SK-N-SH (cell line): ENCODE results near the gene NR5A2. TPM values are rescaled to one million over a fixed set of nuclear protein-coding genes. Genes with fewer than 3 reads are reported as not detected.

Experiments
- CTCF ChIA-PET: fragments of 300-600, 350-600 bp; formaldehyde crosslinking; extraction: SDS; loops from one replicate; lab custom pipeline; 2021; lab: Yijun Ruan, JAX
- POLR2A ChIA-PET: fragments of 350-600 bp; sonication (Branson Sonifier 250); formaldehyde crosslinking; extraction: SDS; loops from one replicate; lab custom pipeline; 2020; ENCODE audit warnings: antibody characterized with exemption, inconsistent platforms; lab: Yijun Ruan, JAX
- DNase-seq: peaks from one replicate; pipeline ENCODE4 v3.0.0; 2012
- H2AFZ ChIP-seq: fragments of 200-600 bp; sonication (generic); 2 replicates; pipeline ENCODE4 v1.8.1; 2016; ENCODE audit warnings: antibody characterized with exemption, mild to moderate bottlenecking, low read depth
- H3F3A ChIP-seq: fragments of 200-600 bp; sonication (generic); replicated peaks from 2 replicates; pipeline ENCODE3; 2016; ENCODE audit warnings: antibody characterized with exemption, mild to moderate bottlenecking; ENCODE audit not compliant: insufficient read depth
- H3K27ac ChIP-seq, 2 experiments: fragments of 200-500 bp in 1 of 2; fragments of 200-600 bp in 1 of 2; sonication (Bioruptor generic) in 1 of 2; sonication (generic), shearing (Covaris generic) in 1 of 2; 2 replicates each; pipeline versions ENCODE4 v1.5.1 to v1.6.1; 2014 to 2016; ENCODE audit warnings: low read depth in 2 of 2, inconsistent platforms in 1 of 2, low read length in 1 of 2, mild to moderate bottlenecking in 1 of 2, mixed read lengths in 1 of 2
- H3K27me3 ChIP-seq: fragments of 200-600 bp; sonication (generic), shearing (Covaris generic); 2 replicates; pipeline ENCODE4 v1.6.1; 2016; ENCODE audit warnings: mixed run types; ENCODE audit not compliant: insufficient read depth
- H3K36me3 ChIP-seq, 2 experiments: fragments of 200-500 bp in 1 of 2; fragments of 200-600 bp in 1 of 2; sonication (Bioruptor generic) in 1 of 2; sonication (generic) in 1 of 2; replicated peaks in 1 of 2; 2 replicates each; pipeline versions ENCODE3 to v1.5.1; 2014 to 2016; ENCODE audit warnings: low read length in 1 of 2, mild to moderate bottlenecking in 1 of 2; ENCODE audit not compliant: insufficient read depth in 2 of 2, control insufficient read depth in 1 of 2
- H3K4me1 ChIP-seq, 2 experiments: fragments of 200-500 bp in 1 of 2; fragments of 200-600 bp in 1 of 2; sonication (Bioruptor generic) in 1 of 2; sonication (generic), shearing (Covaris generic) in 1 of 2; 2 replicates each; pipeline versions ENCODE4 v1.5.1 to v1.6.1; 2014 to 2016; ENCODE audit warnings: low read depth in 1 of 2, low read length in 1 of 2, mixed run types in 1 of 2; ENCODE audit not compliant: insufficient read depth in 2 of 2, control insufficient read depth in 1 of 2
- H3K4me2 ChIP-seq: fragments of 200-600 bp; sonication (generic), shearing (Covaris generic); 2 replicates; pipeline ENCODE4 v1.6.1; 2017; ENCODE audit warnings: mixed run types
- H3K4me3 ChIP-seq, 2 experiments: fragments of 200-500 bp in 1 of 2; fragments of 200-600 bp in 1 of 2; sonication (Bioruptor generic) in 1 of 2; sonication (generic), shearing (Covaris generic) in 1 of 2; 2 replicates each; pipeline versions ENCODE4 v1.5.1 to v1.8.1; 2014 to 2016; ENCODE audit warnings: low read depth in 2 of 2, inconsistent platforms in 1 of 2, low read length in 1 of 2, mild to moderate bottlenecking in 1 of 2, mixed read lengths in 1 of 2, moderate library complexity in 1 of 2
- H3K79me2 ChIP-seq: fragments of 200-600 bp; sonication (generic); 2 replicates; pipeline ENCODE4 v1.8.1; 2017; ENCODE audit warnings: mild to moderate bottlenecking; ENCODE audit not compliant: insufficient read depth
- H3K9ac ChIP-seq: fragments of 200-600 bp; sonication (generic); 2 replicates; pipeline ENCODE4 v1.6.1; 2017; ENCODE audit warnings: mixed run types
- H3K9me2 ChIP-seq: fragments of 200-600 bp; sonication (generic); 2 replicates; pipeline ENCODE4 v1.6.1; 2017; ENCODE audit warnings: mixed run types
- H3K9me3 ChIP-seq: fragments of 200-600 bp; sonication (generic); 2 replicates; pipeline ENCODE4 v1.6.1; 2017; ENCODE audit warnings: mixed run types, mild to moderate bottlenecking, moderate library complexity
- H4K20me1 ChIP-seq: fragments of 200-600 bp; sonication (generic); 2 replicates; pipeline ENCODE4 v1.6.1; 2017; ENCODE audit warnings: mild to moderate bottlenecking, mixed run types; ENCODE audit not compliant: insufficient read depth
- CTCF ChIP-seq: fragments of 200-600 bp; sonication (generic); IDR thresholded peaks from 2 replicates; pipeline ENCODE4 v1.6.1; 2017; ENCODE audit warnings: antibody characterized with exemption, mild to moderate bottlenecking, moderate library complexity
- ELF1 ChIP-seq: IDR thresholded peaks from 2 replicates; pipeline ENCODE4 v1.4.0; 2012
- EZH2phosphoT487 ChIP-seq: fragments of 200-600 bp; sonication (generic); IDR thresholded peaks from 2 replicates; pipeline ENCODE4 v1.6.1; 2017; ENCODE audit warnings: low read depth, mixed run types, mild to moderate bottlenecking, antibody characterized with exemption, moderate library complexity, borderline replicate concordance
- FOXM1 ChIP-seq: IDR thresholded peaks from 2 replicates; pipeline ENCODE4 v1.4.0; 2012; ENCODE audit warnings: low read depth, mild to moderate bottlenecking
- GATA2 ChIP-seq: sonication (generic); formaldehyde crosslinking; IDR thresholded peaks from 2 replicates; pipeline ENCODE4 v1.5.0; 2020; ENCODE audit warnings: mild to moderate bottlenecking, missing genetic modification reagents
- JUND ChIP-seq: IDR thresholded peaks from 2 replicates; pipeline ENCODE4 v1.4.0; 2012
- NFIC ChIP-seq: IDR thresholded peaks from 2 replicates; pipeline ENCODE4 v1.4.0; 2012; ENCODE audit warnings: borderline replicate concordance
- NRF1 ChIP-seq: IDR thresholded peaks from 2 replicates; pipeline ENCODE4 v1.6.1; 2012; ENCODE audit warnings: low read depth, mild to moderate bottlenecking, low read length
- PBX3 ChIP-seq: IDR thresholded peaks from 2 replicates; pipeline ENCODE4; 2012
- REST ChIP-seq: IDR thresholded peaks from 2 replicates; pipeline ENCODE4 v1.6.1; 2012; ENCODE audit warnings: mild to moderate bottlenecking, low read depth, low read length, moderate library complexity
- RFX5 ChIP-seq: IDR thresholded peaks from 2 replicates; pipeline ENCODE4 v1.6.1; 2012; ENCODE audit warnings: mild to moderate bottlenecking, improper control_type of control experiment, low read length
- RXRA ChIP-seq: IDR thresholded peaks from 2 replicates; pipeline ENCODE4 v1.4.0; 2012; ENCODE audit warnings: low read depth, mild to moderate bottlenecking, borderline replicate concordance
- SIN3A ChIP-seq: IDR thresholded peaks from 2 replicates; pipeline ENCODE4 v1.6.1; 2012; ENCODE audit warnings: low read depth, mild to moderate bottlenecking, low read length, moderate library complexity, borderline replicate concordance
- TCF12 ChIP-seq: IDR thresholded peaks from 2 replicates; pipeline ENCODE4 v1.4.0; 2012
- USF1 ChIP-seq: IDR thresholded peaks from 2 replicates; pipeline ENCODE4 v1.4.0; 2012; ENCODE audit warnings: low read depth, borderline replicate concordance
- USF2 ChIP-seq: fragments of 150-350 bp; IDR thresholded peaks from 2 replicates; pipeline ENCODE4 v1.6.1; 2017; ENCODE audit warnings: antibody characterized with exemption, low read length, low read depth, borderline replicate concordance
- YY1 ChIP-seq: IDR thresholded peaks from 2 replicates; pipeline ENCODE4 v1.4.0; 2012; ENCODE audit warnings: low read depth, mild to moderate bottlenecking
- ZBTB33 ChIP-seq: IDR thresholded peaks from 2 replicates; pipeline ENCODE4 v1.4.0; 2012; ENCODE audit warnings: low read depth, borderline replicate concordance
- WGBS: methylation state at CpG from one replicate; pipeline ENCODE4 v1.1.6; 2017; ENCODE audit warnings: low lambda C conversion rate; 5-methylcytosine and 5-hydroxymethylcytosine counted together
- polyA plus RNA-seq, 3 experiments: library from polyadenylated mRNA; depleted of rRNA; stranded (reverse); fragments of >200 nt; gene quantifications; 2 replicates each; pipeline ENCODE4 v1.2.3, GENCODE V29; 2012

The NR5A2 gene
- polyA plus RNA-seq, 1 of the 3 experiments (the other 2 are of a cell fraction): not detected

GRCh38 chr1:200176798-200177197 is 149.3 kb downstream of the NR5A2 start:
- ChIA-PET POLR2A (no interaction called here), CTCF (no interaction called here)
- Histone ChIP-seq H4K20me1 (no peaks in the 10 kb centered on the region), H3K27me3 (no peaks in the 10 kb centered on the region), H3K4me2 (no peak overlapping the region), H3K9me2 (no peaks in the 10 kb centered on the region), H3K9me3 (no peaks in the 10 kb centered on the region), H3K4me3 (no peak overlapping the region), H3K4me1 (peaks cover 0 to 12% of the 10 kb centered on the region in 2 experiments; a peak in 3 of 4 replicates), H3F3A (peaks cover 21% of the 10 kb centered on the region), H2AFZ (no peak overlapping the region), H3K36me3 (no peaks in the 10 kb centered on the region), H3K79me2 (no peaks in the 10 kb centered on the region), H3K9ac (no peak overlapping the region), H3K27ac (no peak overlapping the region)
- DNase-seq: no peak
- TF ChIP-seq REST (no peak), USF2 (no peak), NRF1 (no peak), RXRA (no peak), NFIC (no peak), ZBTB33 (no peak), FOXM1 (no peak), TCF12 (no peak), GATA2 (CRISPR knock-in tag) (no peak)
- WGBS: 77% methylated on average over 8 of the region's 8 CpGs

- H3K9me2 ChIP-seq: no peaks in the 10 kb centered on the region
- H3K4me3 ChIP-seq: no peak overlapping the region
- POLR2A ChIA-PET: no interaction called here
- H3K9me3 ChIP-seq: no peaks in the 10 kb centered on the region
- H3K4me1 ChIP-seq: peaks cover 0 to 12% of the 10 kb centered on the region in 2 experiments; a peak in 3 of 4 replicates
- H3K36me3 ChIP-seq: no peaks in the 10 kb centered on the region
- no peak overlapping the region for H2AFZ ChIP-seq
- DNase-seq: no peak
- H3K27me3 ChIP-seq: no peaks in the 10 kb centered on the region
- CTCF ChIA-PET: no interaction called here
- 83% methylated on average over 2 of the region's 2 CpGs for WGBS
- H4K20me1 ChIP-seq: no peaks in the 10 kb centered on the region
- H3K9ac ChIP-seq: no peak overlapping the region
- H3F3A ChIP-seq: peaks cover 21% of the 10 kb centered on the region
- peak overlapping the region in 1 of 2 experiments; percentile 84; a peak in 1 of 4 replicates for H3K27ac ChIP-seq
- H3K79me2 ChIP-seq: no peaks in the 10 kb centered on the region
- H3K4me2 ChIP-seq: no peak overlapping the region; the same call in 1 of the 2 replicates
- TF ChIP-seq RFX5 (no peak), TCF12 (no peak), CTCF (no peak), FOXM1 (no peak), ELF1 (no peak), PBX3 (no peak), JUND (no peak), NFIC (no peak), EZH2phosphoT487 (no peak), YY1 (no peak), SIN3A (no peak), USF1 (no peak)
These were observed 150.8 kb downstream of the NR5A2 start for GRCh38 chr1:200178340-200178739.
